Endometrial microvascular endothelial cells (primary cell): Measurements from ENCODE around the gene MAB21L4. TPM values are rescaled to one million over a fixed set of nuclear protein-coding genes. Genes with fewer than 3 reads are reported as not detected.
"Not testable (repeated sequence)": the region's sequence is repeated elsewhere in the genome, so short reads cannot be mapped to it uniquely, and the experiment has no call there.

Experiments used
- in situ Hi-C: cut with HindIII; loops from 2 replicates; pipeline ENCODE4 v1.10.0; 2017; ENCODE audit warnings: low sequenced_read_pairs, low pct_unique_long_range_greater_than_20kb; ENCODE audit errors: inconsistent ontology term
- total RNA-seq: library from RNA; depleted of rRNA; stranded (reverse); fragments of >200 nt; gene quantifications from one replicate; pipeline ENCODE4 v1.2.3, GENCODE V29; 2015; ENCODE audit errors: inconsistent ontology term

MAB21L4 gene
- total RNA-seq, 1 donor from 2014 or later = not detected

- in situ Hi-C loops = no loop called here
Measured at GRCh38 chr2:240851078-240851991, 44.6 kb downstream of the MAB21L4 start.

GRCh38 chr2:240850756-240851077, 45.2 kb downstream of the MAB21L4 start:
- in situ Hi-C loops = no loop called here

GRCh38 chr2:240850026-240850425, 45.9 kb downstream of the MAB21L4 start:
- in situ Hi-C loops = no loop called here

GRCh38 chr2:240848900-240849680, 46.9 kb downstream of the MAB21L4 start:
- in situ Hi-C loops = no loop called here

GRCh38 chr2:240847817-240848216, 48.1 kb downstream of the MAB21L4 start:
- in situ Hi-C loops = no loop called here

- in situ Hi-C loops = no loop called here
Measured at GRCh38 chr2:240846873-240847595, 48.9 kb downstream of the MAB21L4 start.

- in situ Hi-C loops = not testable (repeated sequence)
Measured at GRCh38 chr2:240846309-240846708, 49.6 kb downstream of the MAB21L4 start.

- in situ Hi-C loops = no loop called here
Measured at GRCh38 chr2:240840435-240841060, 55.4 kb downstream of the MAB21L4 start.

GRCh38 chr2:240839152-240840143, 56.5 kb downstream of the MAB21L4 start:
- in situ Hi-C loops = no loop called here

GRCh38 chr2:240837621-240838020, 58.3 kb downstream of the MAB21L4 start:
- in situ Hi-C loops = no loop called here

GRCh38 chr2:240836781-240837467, 59.0 kb downstream of the MAB21L4 start:
- in situ Hi-C loops = no loop called here

Other genes with a start within 250 kb of the MAB21L4 start
- gene AQP12B, start 213.3 kb downstream of the MAB21L4 start, total RNA-seq = not detected
- not detected for gene AQP12A, start 204.3 kb downstream of the MAB21L4 start, total RNA-seq
- gene KIF1A, start 75.9 kb downstream of the MAB21L4 start, total RNA-seq = not detected
- gene AGXT, start 27.3 kb downstream of the MAB21L4 start, total RNA-seq = not detected
- gene CROCC2, start 10.2 kb upstream of the MAB21L4 start, total RNA-seq = not detected
- gene SNED1, start 102.5 kb upstream of the MAB21L4 start, total RNA-seq = 15.0 TPM
- 37.3 TPM for gene MTERF4, start 206.1 kb upstream of the MAB21L4 start, total RNA-seq